GM18870 (cell line): Measurements from ENCODE around the gene HSDL1.
"Not testable (repeated sequence)": the region's sequence is repeated elsewhere in the genome, so short reads cannot be mapped to it uniquely, and the experiment has no call there.

Experiments
- ATAC-seq: cut with Tn5 transposase; IDR thresholded peaks from one replicate; pipeline ENCODE4 v1.9.1; 2021; ENCODE audit warnings: moderate library complexity; ENCODE audit not compliant: unreplicated experiment

HSDL1 gene

DNA sequence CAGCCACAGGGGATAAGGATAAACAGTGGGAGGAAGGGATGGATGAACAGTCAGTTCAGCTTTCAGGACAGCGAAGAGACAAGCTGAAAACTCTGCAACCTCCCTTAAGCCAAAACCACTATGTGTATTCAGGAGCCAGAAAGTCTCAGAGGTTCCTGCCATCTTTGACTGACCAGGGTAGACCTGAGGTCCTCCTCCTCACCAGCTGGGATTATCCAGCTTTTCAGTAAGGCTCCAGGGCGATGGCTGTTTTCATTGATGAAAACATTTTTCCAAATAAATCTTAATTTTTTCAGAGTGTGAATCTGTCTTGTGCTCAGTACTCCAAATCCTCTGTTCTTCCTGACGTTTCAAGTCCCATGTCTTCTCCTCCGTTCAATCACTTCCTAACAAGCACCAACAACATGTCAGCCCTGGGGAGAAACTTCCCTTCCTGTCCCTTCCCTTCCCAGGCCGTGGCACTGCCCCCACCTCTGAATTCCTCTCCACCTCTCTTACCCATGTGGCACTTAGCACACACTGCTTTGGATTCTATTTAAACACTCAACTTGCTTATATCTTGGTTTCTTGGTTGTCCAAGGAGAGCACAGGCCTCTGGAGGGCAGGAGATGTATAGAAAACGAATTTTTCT lies 5.2 kb downstream of the HSDL1 start:
- ATAC-seq, result no peak

DNA sequence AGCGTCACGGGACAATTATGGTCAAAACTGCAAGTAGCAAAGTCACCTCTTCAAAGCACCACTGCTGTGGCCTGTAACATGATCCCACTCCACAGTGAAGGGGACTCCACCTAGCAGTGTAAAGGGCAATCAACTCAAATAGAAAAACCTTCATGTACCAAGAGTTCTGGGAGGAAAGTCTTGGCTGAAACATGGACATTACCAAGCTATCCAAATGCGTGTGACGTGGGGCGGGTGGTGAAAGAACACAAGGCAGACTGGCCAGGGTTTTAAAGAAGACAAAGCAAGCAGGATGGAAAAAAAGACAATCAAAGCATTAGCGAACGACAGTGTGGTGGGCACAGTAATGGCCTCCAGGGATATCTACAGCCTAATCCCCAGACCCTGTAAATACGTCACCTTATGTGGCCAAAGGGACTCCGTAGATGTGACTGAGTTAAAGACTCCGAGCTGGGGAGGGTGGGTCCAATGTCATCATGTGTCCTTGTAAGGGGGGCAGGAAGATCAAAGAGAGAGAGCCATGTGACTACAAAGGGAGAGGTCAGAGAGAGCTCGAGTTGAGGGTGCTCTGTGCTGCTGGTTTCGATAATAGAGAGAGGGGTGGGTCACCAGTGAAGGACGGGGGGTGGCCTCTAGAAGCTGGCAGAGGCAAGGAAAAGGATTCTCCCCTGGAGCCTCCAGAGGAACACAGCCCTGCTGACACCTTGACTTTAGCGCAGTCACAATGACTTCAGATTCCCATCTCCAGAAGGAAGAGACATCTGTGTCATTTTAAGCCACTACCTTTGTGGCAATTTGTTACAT lies 6.0 kb downstream of the HSDL1 start:
- peak; percentile 69 for ATAC-seq

DNA sequence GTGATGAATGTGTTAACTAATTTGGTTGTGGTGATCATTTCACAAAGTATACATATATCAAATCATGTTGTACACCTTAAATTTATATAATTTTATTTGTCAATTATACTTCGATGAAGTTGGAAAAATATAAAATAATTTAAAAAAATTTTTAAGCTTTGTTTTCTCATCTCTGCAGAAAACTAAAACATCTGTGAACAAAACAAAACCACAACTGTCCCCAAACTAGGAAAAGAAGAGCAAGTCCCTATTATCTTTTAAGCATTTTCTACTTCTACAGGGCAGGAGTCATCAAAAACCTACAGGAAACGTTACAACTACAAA lies 6.5 kb downstream of the HSDL1 start:
- no peak for ATAC-seq

DNA sequence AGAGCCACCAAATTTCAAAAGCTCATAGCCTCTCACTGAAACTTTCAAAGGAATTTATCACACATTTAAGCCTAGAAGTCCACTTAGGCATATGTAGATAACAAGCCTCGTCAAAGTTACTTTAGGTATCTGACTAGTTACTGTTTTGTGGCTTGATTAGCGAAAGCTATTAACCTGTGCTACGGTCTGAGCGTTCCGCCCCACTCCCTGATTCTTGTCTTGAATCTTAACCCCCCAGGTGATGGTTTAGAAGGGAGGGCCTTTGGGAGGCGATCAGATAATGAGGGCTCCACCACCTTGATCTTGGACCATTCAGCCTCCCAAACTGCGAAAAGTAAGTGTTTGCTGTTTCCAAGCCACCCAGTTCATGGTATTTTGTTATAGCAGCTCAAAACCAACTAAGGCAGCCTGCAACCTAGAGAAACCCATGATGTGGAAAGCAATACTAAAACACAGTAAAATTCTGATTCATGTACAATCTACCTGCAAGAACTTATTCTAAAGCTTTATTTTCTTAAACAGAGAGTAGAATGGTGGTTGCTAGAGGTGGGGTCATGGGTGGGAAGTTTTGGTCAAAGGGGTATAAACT lies 7.1 kb downstream of the HSDL1 start:
- ATAC-seq, result no peak

DNA sequence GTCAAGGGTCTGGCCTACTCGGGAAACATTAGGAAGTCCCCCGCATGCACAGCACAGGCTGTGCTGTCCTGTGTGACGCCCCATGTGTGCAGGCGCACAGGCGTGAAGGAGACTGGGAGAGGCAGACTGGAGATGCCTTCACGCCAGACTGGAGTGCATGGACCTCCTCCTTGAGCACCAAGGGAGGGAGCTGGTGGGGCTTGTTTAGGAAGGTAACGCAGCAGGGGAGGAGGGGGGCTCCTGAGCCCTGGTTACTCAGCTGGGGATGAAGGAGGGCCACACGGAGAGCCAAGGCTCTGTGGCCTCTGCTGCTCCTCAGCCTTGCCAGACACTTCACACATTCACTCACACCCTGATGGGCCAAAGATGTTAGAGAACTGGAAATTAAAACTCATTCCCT lies 7.7 kb downstream of the HSDL1 start:
- ATAC-seq, result no peak

DNA sequence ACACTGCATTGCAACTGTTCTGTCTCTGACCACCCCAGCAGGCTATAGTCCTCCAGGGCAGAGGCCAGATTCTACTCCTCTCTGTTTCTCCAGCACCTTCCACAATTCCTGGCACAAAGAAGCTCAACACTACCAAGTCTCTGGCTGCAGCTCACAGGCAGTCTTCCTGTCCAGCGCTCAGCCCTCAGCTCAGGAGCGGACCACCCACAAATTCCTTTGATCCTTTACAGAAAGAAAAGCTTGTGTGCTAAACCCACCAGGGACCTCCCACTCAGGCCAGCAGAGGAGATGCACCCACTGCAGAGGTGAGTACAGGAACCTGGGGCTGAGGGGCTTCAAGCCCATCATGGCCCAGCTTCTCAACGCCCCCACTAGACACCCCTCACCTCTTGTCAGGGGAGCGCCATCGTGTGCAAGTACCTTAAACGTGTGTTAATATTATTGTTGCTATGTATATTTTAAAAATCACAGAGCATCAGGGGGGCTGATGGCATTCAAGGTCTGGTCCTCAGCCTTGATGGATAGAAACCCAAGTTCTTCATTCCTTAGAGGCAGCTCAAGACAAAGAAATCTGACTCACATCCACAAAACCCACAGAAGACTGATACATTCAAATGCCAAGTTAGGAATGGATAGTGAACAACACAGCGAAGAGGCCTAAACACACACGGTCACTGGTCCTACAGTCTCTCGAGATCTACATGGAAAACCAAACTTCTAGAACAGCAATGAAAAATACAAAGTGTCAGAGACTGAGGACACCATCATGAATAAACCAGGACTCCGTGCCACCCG lies 8.4 kb downstream of the HSDL1 start:
- no peak for ATAC-seq

DNA sequence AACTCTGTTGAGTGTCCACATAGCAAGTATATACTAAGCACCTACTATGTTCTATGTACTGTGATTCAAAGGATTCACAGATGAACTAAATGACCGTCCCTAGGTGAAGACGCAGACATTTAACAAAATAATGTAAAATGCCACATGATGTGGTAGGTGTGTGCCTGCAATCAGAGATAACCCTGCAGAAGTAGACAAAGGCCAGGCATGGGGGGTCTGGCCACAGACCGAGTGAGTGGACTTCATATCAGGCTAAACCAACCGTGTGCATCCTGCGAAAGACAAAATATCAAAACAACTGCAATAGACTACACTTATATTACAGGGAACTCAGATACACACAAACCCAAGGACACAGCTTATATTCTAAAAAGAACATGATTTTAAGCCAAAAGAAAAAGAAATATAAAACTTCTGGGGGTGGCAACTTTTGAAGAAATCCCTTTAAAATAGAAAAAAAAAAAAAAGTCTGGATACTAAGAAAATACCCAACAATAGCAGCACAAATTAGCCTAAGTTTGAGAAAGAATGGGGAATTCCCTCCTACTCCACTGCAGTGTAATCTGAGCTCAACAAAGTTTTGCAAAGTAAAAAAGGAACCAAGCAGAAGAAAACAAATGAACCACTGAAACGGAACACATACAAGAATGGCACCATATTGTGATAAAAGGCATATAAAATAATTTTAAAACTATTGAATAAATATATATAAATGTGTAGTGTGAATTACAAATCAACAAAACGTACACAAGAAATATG lies 12.3 kb downstream of the HSDL1 start:
- ATAC-seq, result no peak

DNA sequence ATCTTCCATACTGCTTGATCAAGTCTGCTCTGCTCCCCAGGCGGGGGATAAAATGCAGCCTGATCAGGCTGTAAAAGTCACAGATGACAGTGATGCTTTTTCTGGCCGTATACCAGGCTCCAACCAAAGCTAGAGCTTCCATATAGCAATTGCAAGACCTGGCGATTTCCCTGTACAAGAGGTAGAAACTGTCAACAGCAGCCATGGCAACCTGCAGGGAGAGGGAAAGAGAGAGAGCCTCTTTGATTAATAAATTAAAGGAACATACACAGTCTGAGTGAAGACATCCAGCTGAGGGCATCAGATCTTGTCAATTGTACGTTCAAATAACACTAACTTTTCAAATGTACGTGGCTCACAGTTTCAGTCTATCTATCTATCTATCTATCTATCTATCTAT lies 13.9 kb downstream of the HSDL1 start:
- no peak for ATAC-seq

DNA sequence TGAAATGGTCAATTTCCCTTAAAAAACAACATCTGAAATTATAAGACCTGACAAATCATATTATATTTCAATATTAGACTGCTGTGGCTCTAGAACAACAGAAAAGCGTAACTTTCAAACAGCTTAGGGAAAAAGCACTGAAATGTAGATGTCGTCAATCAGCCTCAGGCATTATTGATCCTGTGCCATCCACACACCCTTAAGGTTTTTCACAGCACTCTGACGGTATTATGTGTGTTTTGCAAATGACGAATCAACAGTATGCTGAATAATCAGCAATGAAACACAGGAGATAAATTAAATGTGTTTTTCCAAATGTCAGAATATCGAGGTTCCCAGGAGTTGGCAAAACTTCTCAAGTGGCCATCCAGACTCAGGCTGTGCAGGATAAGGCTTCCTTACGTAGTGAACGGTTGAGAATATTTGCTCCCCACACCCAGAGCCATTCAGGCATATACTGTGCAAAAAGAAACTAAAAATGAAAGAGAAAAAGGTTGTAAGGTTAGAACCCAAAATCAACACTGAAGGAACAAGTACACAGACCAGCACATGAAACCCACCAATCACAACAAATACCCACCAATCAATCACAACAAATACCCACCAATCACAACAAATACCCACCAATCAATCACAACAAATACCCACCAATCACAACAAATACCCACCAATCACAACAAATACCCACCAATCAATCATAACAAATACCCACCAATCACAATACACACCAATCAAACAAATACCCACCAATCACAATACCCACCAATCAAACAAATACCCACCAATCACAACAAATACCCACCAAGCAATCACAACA lies 20.5 kb downstream of the HSDL1 start:
- no peak for ATAC-seq

DNA sequence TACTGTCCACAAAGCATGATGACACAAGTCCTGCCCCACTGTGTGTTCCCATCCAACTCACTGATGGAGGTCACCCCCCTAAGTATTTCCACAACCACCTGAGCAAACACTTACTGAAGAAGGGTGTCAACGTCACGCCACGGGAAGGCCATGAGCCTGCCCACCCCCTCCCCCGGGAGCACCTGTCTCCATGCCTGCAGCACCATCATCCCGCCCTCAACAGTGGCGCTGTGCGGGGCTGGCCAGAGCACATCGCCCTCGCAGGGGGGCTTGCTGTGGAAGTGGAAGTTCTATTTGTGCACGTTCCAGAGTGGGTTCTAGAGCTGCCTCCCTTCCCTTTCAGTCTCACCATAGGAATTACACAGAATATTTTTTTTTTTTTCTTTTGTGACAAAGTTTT lies 24.0 kb downstream of the HSDL1 start:
- no peak for ATAC-seq

DNA sequence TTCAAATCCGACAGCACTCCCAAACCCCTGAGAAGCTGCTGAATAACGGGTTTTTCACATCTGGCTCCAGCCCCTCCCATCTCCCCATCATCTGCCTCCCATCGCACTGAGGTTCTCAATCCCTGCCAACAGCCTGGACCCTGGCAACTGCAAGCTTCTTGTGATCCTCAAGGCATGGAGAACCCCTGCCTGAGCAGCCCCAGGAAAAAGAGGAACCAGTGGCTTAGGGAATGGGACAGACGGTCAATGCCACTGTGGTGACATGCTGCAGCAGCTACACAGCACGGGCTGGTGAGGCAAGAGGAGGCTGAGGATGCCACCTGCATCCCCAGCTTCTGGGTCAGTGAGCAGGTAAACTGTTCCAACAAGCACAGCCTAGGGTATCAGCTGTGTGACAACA lies 25.0 kb downstream of the HSDL1 start:
- ATAC-seq, result no peak

DNA sequence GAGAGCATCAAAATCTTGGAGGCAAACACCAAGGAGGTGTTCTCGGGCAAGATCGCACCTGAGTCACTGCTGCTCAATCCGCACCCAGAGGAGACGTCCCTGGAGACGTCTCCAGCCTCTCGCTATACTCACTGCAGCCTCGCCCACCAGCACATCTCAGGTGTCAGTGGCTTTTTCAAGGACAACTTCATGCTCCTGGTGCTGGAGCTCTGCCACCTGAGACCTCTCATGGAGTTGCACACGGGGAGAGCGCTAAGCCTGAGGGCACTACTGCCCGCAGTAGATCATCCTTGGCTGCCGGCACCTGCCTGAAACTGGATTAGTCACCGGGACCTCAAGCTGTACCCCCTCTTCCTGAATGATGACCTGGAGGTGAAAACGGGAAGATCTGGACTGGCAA lies 25.6 kb downstream of the HSDL1 start:
- no peak for ATAC-seq

DNA sequence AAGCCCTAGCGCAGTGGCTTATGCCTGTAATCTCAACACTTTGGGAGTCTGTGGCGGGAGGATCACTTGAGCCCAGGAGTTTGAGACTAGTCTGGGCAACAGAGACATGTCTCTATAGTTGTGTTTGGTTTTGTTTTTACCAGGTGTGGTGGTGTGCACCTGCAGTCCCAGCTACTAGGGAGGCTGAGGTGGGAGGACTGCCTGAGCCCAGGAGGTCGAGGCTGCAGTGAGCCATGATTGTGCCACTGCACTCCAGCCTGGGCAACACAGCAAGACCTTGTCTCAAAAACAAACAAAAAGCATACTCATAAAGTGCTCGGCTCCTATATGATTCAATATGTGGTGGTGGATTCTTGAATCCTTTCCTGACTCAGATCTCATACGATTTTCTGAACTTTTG lies 26.7 kb downstream of the HSDL1 start:
- ATAC-seq, result not testable (repeated sequence)

DNA sequence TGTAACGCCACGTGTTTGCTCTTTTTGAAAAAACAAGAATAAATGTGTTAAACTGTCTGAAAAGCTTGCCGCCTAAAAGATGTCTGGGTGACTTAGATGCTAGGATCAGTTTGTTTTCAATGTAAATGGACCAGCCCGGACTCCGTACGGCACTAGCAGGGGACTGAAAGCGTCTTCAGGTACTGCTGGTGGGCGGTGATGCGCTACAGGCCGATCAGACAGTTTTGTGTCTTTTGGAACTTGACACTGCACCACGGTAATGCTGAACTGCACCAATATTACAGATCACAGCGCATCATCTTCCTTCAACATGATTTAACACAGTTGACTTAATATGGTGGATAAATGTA lies 27.5 kb downstream of the HSDL1 start:
- ATAC-seq, result no peak

DNA sequence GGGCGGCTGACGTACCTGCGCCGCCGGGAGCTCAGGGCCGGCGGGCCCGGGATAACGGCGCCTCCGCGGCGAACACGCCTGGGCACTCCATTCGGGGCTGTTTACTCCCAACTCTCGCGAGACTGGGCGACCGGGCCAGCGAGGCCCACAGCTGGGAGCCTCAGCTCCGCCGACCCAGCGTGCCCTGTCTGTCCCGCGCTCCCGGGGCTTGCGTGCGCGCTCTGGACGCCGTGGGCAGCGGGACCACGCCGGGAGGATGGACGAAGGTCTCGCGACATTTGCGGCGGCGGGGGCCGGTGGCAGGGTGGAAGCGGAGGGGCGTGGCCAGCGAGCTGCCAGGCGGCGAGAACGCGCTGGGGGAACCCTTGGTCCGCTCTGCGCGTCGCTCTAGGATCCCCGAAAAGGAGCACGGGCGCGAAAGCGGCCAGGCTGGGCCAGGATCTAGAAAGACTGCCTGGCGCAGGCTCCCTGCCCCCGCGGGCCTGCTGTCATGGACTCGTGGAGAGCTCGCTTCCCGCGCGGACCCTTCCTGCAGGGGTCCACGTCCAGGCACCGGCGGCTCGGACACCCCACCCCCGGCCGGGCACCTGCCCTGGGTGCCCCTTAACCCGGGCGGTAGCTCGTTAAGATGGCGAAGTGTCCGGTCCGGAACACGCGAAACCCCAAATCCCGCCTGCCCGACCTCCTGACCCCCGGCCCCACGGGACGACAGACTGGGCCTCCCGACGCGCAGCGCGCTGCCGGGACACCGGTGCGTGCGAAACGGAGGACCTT lies 28.1 kb downstream of the HSDL1 start, which contains the start of gene MBTPS1:
Gene MBTPS1 (minus strand): TSS at position 223 of the 774 bp plus-strand sequence. CDS start 15,159 bp downstream, outside the sequence.
- peak; percentile 81 for ATAC-seq

DNA sequence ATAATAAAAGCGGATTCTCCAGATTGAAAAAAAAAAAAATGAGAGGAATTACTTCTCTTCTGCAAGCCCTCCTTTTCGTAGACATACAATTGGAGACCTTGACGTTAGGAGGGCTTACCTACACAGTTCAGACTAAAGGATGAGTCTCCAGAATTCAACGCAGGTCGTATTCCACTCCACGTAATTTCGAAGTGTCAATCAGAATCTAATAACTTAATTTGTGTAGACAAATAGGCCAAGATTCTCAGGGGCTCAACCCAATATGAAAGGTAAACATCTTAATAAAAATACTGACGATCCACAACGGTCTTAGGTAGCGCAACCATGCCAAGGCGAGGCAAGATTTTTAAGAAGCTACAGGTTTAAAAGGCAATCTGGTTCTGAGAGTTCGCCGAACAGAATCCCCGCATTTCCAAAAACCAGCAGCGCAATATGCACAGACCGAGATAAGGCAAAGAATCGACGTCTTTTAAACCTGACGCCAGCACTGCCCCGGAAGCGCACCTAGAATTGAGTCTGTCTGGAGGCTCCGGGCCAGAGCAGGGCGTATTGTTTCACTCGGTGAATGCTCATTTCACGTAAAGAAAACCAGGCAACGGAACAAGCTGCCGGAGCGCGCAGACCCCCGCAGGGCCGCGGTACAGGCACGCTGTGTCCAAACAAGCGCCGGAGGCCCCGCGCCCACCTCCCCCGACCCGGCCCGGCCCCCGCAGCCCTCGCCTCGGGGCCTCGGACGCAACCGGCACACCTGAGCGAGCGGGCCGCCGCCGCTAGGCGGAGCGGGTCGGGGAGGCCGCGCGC lies 28.9 kb downstream of the HSDL1 start:
- peak; percentile 19 for ATAC-seq

DNA sequence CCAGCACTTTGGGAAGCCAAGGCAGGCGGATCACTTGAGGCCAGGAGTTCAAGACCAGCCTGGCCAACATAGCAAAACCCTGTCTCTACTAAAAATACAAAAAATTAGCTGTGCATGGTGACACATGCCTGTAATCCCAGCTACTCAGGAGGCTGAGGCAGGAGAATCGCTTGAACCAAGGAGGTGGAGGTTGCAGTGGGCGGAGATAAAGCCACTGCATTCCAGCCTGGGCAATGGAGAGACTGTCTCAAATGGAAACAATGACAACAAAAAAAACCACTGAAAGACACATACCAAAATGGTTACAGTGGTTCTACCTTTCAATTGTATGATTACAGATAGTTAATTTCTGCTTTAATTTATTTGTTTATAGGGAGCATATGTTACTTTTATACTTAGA lies 33.0 kb downstream of the HSDL1 start:
- ATAC-seq, result not testable (repeated sequence)

DNA sequence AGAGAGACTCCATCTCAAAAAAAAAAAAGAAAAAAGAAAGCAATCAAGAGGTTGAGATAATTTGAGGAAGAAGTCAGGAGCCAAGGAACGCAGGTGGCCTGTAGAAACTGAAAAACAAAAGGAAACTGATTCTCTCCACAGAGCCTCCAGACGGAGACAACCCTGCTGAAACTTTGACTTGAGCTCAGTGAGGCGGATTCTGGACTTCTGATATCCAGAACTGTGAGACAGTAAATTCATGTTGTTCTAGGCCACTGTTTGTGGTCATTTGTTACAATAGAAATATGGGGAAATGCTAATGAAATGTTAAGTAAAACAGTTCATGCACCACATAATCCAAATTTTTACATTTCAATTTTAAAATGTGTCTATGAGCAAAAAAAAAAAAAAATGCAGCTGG lies 33.5 kb downstream of the HSDL1 start:
- ATAC-seq, result no peak
